GM13976 (cell line): ENCODE data around the gene HES6.

ENCODE experiments used
- DNase-seq: peaks from one replicate; pipeline ENCODE4 v3.0.0; 2012; ENCODE audit warnings: low spot score
- in situ Hi-C: fragments of 300-500 bp; cut with MboI; formaldehyde crosslinking; loops from one replicate; pipeline ENCODE4 v1.12.0; 2022; ENCODE audit warnings: low sequenced_read_pairs, mixed read lengths, inconsistent platforms; ENCODE audit not compliant: unreplicated experiment
- TF ChIP-seq, protein P1 (sequence below): IDR thresholded peaks from 2 replicates; pipeline ENCODE4 v1.5.1; 2012; ENCODE audit warnings: borderline replicate concordance, mild to moderate bottlenecking; ENCODE audit not compliant: insufficient read depth; ENCODE audit errors: extremely low read depth, missing control alignments, control extremely low read depth

The HES6 gene

DNA sequence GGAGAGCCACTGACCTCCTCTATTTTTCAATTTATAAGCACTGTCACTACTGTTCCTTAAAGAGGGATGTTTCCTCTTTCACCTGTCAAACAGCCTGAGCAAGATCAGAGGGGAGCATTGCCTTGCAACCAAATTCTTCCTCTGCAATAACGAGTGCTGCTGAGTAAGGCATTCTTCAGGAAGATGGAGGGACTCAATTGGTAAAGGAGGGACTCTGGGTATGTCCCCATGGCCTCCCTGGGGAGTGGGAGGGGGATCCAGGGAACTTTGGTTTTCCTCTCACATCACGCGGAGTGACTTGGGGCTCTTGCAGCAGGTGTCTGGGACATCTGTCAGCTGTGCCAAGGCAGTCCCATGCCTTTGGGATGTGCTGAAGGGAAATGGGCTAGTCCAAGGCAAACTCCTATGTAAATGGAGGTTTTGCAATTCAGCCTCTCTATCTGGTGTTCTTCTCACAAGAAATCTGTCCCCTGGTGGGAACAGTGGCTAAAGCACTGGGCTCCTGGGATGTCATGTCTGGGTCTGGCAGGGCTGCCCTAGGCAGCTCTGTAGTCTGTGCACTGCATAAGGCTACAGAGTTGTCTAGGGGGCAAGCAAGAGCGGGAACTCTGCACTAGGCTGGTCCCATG is 14.4 kb upstream of the HES6 start:
- TF ChIP-seq, protein P1, sequence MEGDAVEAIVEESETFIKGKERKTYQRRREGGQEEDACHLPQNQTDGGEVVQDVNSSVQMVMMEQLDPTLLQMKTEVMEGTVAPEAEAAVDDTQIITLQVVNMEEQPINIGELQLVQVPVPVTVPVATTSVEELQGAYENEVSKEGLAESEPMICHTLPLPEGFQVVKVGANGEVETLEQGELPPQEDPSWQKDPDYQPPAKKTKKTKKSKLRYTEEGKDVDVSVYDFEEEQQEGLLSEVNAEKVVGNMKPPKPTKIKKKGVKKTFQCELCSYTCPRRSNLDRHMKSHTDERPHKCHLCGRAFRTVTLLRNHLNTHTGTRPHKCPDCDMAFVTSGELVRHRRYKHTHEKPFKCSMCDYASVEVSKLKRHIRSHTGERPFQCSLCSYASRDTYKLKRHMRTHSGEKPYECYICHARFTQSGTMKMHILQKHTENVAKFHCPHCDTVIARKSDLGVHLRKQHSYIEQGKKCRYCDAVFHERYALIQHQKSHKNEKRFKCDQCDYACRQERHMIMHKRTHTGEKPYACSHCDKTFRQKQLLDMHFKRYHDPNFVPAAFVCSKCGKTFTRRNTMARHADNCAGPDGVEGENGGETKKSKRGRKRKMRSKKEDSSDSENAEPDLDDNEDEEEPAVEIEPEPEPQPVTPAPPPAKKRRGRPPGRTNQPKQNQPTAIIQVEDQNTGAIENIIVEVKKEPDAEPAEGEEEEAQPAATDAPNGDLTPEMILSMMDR: no peak
- no peak for DNase-seq
- in situ Hi-C loops: no loop called here

DNA sequence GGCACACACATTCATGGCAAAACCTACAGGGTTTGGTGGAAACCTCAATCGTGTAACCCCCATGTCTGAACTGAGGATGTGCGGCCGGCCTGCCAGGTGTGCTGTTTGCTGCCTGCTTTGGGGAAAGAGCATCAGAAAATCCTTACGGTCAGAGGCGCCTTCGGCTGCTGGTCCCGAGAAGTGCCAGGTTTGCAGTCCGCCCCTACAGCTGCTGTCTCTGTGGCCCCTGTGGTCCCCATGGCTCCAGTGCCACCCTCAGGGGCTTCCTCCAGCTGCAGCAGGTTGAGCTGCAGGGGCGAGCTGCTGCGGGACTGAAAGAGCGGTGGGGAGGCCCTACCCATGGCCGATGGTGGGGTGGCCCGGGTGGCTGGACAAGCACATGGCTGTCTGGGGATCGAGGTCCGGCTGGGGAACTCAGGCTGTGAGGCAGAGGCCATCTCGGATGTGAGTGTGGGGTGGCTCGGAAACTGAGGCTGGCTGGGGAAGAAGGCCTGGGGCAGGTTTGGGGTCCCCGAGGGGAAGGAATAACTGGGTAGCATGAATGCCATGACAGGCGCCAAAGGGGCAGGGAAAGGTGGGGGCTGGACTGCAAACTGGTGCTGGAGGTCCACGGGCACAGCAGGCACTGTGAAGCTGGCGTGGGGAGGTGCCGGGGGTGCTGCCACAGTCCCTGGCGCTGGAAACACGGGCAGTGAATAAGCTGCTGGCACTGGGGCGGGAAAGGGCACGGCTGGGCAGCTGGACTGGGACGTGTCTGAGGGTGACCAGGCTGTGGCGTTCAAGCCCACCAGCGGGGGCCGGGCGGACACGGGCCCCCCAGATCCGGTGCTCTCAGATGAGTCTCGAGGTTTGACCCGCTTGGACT is 13.2 kb upstream of the HES6 start:
- TF ChIP-seq, protein P1: no peak
- in situ Hi-C loops: no loop called here
- DNase-seq: no peak

DNA sequence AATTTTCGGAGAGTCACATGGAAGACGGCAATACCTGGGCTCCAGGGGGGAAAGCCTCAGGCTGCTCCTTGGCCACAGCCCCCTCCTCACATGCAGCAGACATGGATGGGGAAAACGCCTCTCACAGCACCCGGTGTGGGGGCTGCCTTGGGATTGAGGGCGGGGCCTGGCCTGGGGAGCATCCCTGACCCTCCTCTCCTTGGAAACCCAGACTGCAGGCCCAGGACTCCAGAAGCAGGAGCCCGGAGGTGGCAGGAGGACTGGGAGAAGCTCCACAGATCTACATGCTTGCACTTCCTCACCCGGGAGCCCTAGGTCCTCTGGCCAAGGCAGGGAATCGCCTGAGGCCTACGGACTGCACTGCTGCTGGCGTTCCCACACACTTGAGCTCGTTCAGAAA is 12.1 kb upstream of the HES6 start:
- no peak for DNase-seq
- TF ChIP-seq, protein P1: no peak
- in situ Hi-C loops: no loop called here

DNA sequence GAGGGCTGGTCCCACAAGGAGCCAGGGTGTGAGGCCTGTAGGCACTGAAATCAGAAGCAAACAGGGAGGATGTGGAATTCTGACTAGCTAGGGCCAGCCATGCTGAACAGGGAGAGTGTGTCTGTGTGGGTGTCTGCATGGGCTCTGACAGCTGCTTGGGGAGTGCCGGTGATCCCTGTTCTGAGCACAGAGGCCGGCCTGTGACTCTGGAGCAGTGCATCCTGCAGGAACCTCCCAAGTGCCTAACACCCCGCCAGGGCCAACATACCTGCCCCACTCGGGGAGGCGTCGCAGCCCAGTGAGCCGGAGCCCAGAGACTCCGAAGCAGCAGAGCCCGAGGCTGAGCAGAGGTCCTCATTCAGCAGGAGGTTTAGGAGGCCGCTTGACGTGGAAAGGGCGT is 11.5 kb upstream of the HES6 start:
- in situ Hi-C loops: no loop called here
- TF ChIP-seq, protein P1: no peak
- DNase-seq: no peak

DNA sequence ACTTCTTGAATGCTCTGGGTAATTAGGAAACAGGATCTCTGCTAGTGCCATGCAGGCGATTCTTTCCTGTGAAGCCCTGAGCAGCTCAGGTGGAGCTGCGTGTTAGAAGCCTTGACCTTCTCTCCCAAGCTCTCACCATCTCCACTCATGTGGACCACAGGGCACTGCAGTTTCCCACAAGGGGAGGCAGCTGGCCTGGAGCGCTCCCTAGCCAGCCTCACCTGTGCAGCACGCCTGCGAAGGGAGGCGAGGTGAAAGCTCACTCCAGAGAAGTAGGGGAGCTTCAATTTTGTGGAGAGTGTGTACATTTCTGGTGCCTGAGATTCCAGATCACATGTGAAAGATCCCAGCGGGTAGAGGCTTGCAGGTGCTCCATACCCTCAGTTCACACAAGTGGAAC is 11.1 kb upstream of the HES6 start:
- DNase-seq: no peak
- TF ChIP-seq, protein P1: no peak
- in situ Hi-C loops: no loop called here

DNA sequence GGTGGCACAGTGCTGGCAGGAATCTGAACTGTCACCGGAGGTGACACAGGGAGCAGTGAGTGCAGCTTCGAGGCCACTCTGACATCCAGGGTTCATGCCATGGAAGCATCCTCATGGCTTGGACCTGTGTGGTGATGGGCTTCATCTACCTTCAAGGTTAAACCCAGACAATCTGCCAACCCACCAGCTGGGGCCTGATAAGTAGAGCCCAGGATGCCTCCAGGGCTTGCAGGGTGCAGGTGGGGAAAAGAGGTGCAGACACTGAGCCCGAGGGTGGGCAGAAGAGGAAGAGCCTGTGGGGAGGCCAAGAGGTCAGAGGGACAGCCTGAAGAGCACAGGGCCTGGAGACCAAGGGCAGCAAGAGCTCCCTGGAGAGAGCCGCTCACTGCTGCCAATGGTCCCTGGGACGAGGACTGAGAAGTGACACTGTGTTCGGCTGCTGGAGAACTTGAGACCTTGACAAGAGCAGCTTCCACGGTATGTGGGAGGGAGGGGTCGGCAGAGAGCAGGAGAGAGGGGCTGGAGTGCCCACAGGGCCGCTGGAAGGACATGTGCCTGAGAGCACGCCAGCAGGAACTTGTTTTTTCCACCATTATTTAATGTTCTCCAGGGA is 8.1 kb upstream of the HES6 start:
- in situ Hi-C loops: no loop called here
- TF ChIP-seq, protein P1: no peak
- no peak for DNase-seq
